NCI-H187 (cell line): Measurements from ENCODE around the gene PPP1R15A.
"Not testable (repeated sequence)": the region's sequence is repeated elsewhere in the genome, so short reads cannot be mapped to it uniquely, and the experiment has no call there.

ENCODE experiments used
- DNase-seq, 2 experiments: peaks; one replicate each; lab custom pipeline; 2025; lab: John Stamatoyannopoulos, UW

The PPP1R15A gene

GRCh38 chr19:48859711-48860572 is 12.3 kb upstream of the PPP1R15A start:
- no peak for DNase-seq

- DNase-seq, result no peak
Measured at GRCh38 chr19:48861313-48861712, 10.9 kb upstream of the PPP1R15A start.

GRCh38 chr19:48862827-48863226 is 9.4 kb upstream of the PPP1R15A start:
- no peak for DNase-seq

- no peak for DNase-seq
Measured at GRCh38 chr19:48866692-48867091, 5.5 kb upstream of the PPP1R15A start.

GRCh38 chr19:48867123-48867745 is 5.0 kb upstream of the PPP1R15A start:
- DNase-seq, result no peak

GRCh38 chr19:48867746-48868113 is 4.5 kb upstream of the PPP1R15A start:
- no peak for DNase-seq

GRCh38 chr19:48868114-48868886 is 3.9 kb upstream of the PPP1R15A start, which contains the start of gene PLEKHA4:
TSS of gene PLEKHA4 (minus strand) at chr19:48868617. CDS start at chr19:48867620, 997 bp downstream.
- no peak for DNase-seq

GRCh38 chr19:48870048-48870447 is 2.2 kb upstream of the PPP1R15A start:
- no peak for DNase-seq

- DNase-seq, result not testable (repeated sequence)
Measured at GRCh38 chr19:48871471-48872181, 595 bp upstream of the PPP1R15A start.

- peak in 1 of 2 experiments; percentile 25 for DNase-seq
Measured at GRCh38 chr19:48872884-48873475, 759 bp downstream of the PPP1R15A start.

GRCh38 chr19:48873476-48874302 is 1.5 kb downstream of the PPP1R15A start:
- DNase-seq, result no peak

- no peak for DNase-seq
Measured at GRCh38 chr19:48874303-48875135, 2.3 kb downstream of the PPP1R15A start.

GRCh38 chr19:48876043-48876981 is 4.1 kb downstream of the PPP1R15A start:
- not testable (repeated sequence) for DNase-seq

GRCh38 chr19:48877855-48878195 is 5.6 kb downstream of the PPP1R15A start:
- no peak for DNase-seq

GRCh38 chr19:48878196-48879024 is 6.2 kb downstream of the PPP1R15A start:
- no peak for DNase-seq

GRCh38 chr19:48879025-48879637 is 6.9 kb downstream of the PPP1R15A start:
- no peak for DNase-seq

- DNase-seq, result not testable (repeated sequence)
Measured at GRCh38 chr19:48879696-48880095, 7.5 kb downstream of the PPP1R15A start.
